Measurements from ENCODE around the gene RAD52.
"Not testable (repeated sequence)": the region's sequence is repeated elsewhere in the genome, so short reads cannot be mapped to it uniquely, and the experiment has no call there.

The RAD52 gene

DNA sequence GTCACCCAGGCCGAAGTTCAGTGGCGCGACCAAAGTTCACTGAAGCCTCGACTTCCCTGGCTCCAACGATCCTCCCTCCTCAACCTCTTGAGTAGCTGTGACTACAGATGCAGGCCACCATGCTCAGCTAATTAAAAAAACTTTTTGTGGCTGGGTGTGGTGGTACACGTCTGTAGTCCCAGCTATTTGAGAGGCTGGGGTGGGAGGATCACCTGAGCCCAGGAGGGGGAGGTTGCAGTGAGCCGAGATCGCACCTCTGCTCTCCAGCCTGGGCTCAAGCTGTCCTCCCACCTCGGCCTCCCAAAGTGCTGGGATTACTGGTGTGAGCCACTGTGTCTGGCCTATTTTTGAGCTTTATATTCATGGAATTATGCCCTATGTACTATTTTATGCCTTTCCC lies 18.1 kb upstream of the RAD52 start:
- DNase-seq (ENCODE audit: low read depth in 3 of 3): no peak

GRCh38 chr12:966724-967123 lies 17.2 kb upstream of the RAD52 start:
- DNase-seq (ENCODE audit: low read depth in 3 of 3): no peak

DNA sequence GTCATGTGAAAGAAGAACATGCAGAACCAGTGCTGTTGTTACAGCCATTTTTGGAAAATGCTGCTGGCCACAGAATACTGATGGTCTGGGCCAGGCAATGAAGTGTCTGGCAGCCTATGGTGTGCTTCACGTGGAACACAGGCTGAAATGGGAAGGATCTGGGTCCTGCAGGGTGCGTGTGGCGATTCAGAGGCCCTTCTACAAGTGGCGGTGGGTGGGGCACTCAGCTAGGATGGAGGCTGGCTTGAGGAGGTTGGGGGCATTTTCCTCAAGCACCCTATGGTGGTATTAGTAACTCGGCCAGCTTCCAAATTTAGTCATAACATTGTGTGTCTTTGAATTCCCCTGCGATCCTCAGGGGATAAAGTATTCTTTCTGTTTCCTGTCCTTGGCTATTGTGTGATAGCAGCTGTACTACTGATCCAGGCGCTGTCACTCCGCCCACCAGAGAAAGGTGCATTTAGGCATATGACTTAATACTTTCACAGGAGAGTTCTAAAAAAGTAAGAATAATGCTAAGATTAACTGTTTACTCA lies 9.2 kb upstream of the RAD52 start:
- no peak for DNase-seq (ENCODE audit: low read depth in 3 of 3)

- DNase-seq (ENCODE audit: low read depth in 3 of 3): no peak
Observed at GRCh38 chr12:955939-956338, 6.4 kb upstream of the RAD52 start.

DNA sequence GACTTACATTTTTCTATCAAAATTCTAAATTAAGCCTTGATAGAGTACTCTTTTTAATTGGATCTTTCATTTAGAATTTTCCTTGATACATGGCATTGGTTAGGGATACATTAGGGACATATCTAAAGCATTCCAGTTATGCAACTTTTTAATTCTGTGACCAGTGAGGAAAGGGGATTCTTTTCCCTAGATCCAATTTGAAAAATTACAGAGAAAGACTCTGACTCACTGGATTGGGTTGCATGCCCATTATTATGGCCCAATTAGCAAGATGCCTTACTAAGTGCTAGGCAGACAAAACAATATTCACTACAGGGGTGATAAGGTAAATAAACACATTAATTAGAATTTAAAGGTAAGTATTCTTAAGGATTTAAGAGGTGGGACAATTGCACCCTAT lies 5.2 kb upstream of the RAD52 start:
- DNase-seq (ENCODE audit: low read depth in 3 of 3): no peak

DNA sequence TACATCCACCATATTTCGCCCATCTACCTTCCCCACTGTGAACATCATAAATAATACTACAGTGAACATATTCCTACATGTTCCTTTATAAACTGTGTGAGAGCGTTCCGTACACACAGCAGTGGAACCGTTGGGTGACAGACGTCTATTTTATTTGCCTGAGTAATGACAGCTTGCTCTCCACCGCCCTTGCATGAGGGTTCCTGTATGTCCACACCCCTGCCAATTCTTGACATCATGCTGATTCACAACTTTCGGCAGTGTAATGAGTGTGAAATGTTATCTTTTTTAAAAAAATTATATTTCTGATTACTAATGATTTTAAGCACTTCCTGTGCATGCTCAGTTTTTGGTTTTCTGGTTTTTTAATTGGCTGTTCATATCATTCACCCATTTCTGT lies 4.3 kb upstream of the RAD52 start:
- no peak for DNase-seq (ENCODE audit: low read depth in 3 of 3)

- no peak for DNase-seq (ENCODE audit: low read depth in 3 of 3)
Observed at GRCh38 chr12:951176-951575, 1.7 kb upstream of the RAD52 start.

DNA sequence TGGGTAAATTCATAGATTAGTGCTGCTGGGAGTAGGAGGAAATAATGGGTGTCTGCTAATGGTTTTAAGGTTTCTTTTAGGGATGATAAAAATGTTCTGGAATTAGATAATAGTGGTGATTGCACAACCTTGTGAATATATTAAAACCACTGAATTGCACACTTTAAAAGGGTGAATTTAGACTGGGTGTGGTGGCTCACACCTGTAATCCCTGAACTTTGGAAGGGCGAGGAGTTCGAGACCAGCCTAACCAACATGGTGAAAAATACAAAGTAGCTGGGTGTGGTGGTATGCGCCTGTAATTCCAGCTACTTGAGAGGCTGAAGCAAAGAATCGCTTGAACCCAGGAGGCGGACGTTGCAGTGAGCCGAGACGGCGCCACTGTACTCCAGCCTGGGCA lies 1.3 kb downstream of the RAD52 start:
- no peak for DNase-seq (ENCODE audit: low read depth in 3 of 3)

DNA sequence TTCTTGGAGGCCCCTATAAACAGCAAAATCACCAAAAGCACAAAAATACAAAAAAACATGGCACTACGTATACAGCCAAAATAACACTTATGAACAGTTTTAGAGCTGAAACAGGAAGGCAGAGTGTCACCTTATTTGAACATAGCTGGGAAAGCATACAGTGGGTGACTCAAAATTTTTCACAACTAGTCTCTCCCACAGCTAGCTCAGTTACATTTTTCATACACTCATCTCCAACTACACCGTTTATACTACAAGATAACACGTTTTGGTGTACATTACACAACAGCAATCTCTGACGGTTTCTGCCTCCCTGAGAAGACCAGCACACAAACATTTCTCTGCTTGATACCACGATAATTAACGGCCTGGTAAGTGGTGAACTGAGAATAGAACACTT lies 2.9 kb downstream of the RAD52 start:
- no peak for DNase-seq (ENCODE audit: low read depth in 3 of 3)

GRCh38 chr12:946212-946611 lies 3.3 kb downstream of the RAD52 start:
- DNase-seq (ENCODE audit: low read depth in 3 of 3): no peak

DNA sequence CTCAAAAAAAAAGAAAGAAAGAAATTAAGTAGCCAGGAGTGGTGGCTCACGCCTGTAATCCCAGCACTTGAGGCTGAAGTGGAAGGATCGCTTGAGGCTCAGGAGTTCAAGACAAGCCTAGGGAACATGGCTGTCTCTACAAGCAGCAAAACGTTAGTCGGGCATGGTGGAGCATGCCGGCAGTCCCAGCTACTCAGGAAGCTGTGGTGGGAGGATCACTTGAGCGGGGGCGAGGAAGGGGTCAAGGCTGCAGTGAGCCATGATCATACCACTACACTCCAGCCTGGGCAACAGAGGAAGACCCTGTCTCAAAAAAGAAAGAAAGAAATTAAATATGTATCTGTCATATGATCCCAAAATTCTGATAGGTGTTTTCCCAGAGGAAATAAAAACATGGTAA lies 5.3 kb downstream of the RAD52 start:
- DNase-seq (ENCODE audit: low read depth in 3 of 3): no peak

DNA sequence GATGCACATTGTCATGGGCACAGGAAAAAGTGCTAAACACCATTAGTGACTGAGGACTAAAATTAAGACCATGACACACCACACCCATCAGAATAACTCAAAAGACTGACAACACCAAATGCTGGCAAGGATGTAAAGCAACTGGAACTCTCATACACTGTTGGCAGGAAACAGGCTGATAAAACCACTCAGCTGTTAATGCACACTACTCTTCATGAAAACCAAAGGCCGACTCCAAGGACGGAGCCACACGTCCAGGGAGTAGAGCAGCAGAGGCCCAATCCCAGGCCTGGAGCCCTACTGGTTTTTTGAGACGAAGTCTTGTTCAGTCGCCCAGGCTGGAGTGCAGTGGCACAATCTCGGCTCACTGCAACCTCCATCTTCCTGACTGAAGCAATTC lies 6.4 kb downstream of the RAD52 start:
- no peak for DNase-seq (ENCODE audit: low read depth in 3 of 3)

GRCh38 chr12:938810-939209 lies 10.7 kb downstream of the RAD52 start:
- DNase-seq (ENCODE audit: low read depth in 3 of 3): no peak

GRCh38 chr12:936377-937345 lies 12.8 kb downstream of the RAD52 start:
- DNase-seq (ENCODE audit: low read depth in 3 of 3): no peak

GRCh38 chr12:935891-936290 lies 13.6 kb downstream of the RAD52 start:
- not testable (repeated sequence) for DNase-seq (ENCODE audit: low read depth in 3 of 3)

DNA sequence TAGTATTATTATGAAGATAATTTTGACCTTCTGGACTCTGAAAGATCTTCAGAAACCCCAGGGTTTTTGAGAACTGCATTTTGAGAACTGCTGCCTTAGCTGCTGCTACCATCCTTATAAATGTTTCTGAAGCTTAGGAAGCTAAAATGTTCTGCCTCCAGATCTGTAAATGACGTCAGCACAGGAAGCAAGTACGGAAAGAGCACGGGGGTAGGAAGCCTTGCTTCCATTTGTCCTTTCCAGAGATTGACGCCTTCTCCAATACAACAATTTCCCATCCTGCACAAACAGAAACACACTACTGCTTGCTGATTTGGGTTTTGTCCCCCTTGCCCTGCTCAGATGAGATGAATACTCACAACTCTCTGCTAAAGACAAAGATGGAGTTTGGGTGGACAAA lies 17.9 kb downstream of the RAD52 start:
- DNase-seq (ENCODE audit: low read depth in 3 of 3): no peak

GRCh38 chr12:931060-931459 lies 18.4 kb downstream of the RAD52 start:
- DNase-seq (ENCODE audit: low read depth in 3 of 3): no peak

GRCh38 chr12:926641-927040 lies 22.9 kb downstream of the RAD52 start:
- no peak for DNase-seq (ENCODE audit: low read depth in 3 of 3)

DNA sequence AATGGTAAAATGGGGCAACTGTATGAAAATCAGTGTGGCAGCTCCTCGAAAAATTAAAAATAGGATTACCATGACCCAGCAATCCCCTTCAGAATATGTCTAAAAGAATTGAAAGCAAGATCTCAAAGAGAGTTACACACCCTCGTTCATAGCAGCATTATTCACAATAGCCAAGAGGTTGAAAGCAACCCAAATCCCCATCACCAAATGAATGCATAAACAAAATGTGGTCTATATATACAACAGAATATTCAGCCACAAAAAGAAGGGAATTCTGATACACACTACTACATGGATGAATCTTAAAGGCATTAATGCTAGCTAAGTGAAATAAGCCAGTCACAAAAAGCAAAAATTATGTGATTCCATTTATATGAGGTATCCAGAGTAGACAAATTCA lies 27.2 kb downstream of the RAD52 start:
- no peak for DNase-seq (ENCODE audit: low read depth in 3 of 3)

GRCh38 chr12:920676-921075 lies 28.8 kb downstream of the RAD52 start:
- no peak for DNase-seq (ENCODE audit: low read depth in 3 of 3)

GRCh38 chr12:916712-917445 lies 32.6 kb downstream of the RAD52 start:
- DNase-seq (ENCODE audit: low read depth in 3 of 3): no peak

DNA sequence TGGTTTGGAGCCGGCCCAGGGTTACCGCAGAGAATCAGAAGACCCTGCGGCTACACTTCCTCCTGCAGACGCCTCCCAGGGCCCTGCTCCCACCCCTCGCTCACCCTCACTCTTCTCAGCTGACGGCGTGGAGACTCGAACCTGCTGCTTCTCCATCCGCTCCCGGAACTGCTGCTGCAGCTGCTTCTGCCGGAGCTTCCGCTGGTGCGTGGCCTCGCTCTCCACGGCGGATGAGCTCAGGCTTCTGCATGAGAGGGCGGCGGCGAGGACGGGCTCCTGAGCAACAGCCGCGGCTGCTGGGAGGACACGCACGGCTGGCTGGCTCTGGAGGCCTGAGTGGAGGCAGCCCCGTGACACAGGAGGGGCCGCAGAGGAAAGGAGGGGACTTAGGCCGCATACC lies 33.3 kb downstream of the RAD52 start:
- no peak for DNase-seq (ENCODE audit: low read depth in 3 of 3)

DNA sequence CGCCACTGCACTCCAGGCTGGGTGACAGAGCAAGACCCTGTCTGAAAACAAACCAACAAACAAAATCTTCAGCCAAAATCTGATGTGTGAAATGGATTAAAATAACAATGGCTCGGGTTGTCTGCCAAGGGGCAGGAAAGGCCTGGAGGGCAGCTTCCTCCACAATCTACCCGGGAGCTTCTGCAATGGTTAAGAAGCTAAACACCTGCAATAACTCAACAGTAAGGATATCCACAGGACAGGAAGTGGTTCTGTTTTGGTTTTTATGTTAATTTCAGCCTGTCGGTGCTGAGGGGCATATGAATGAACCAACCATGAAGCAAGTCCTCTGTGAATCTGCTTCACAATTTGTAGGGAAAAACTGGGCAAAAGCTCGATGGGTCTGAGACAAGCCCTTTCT lies 34.4 kb downstream of the RAD52 start:
- DNase-seq (ENCODE audit: low read depth in 3 of 3): no peak
